Memory B cell (primary cell): ENCODE results near the gene CLDN8.

Experiments used
- ATAC-seq: fragments of 150-1000 bp; cut with Tn5 transposase; 2 replicates; pipeline ENCODE4 v1.10.0; 2021; ENCODE audit warnings: low read depth, mild to moderate bottlenecking, moderate library complexity
- DNase-seq, 2 donors: peaks; one replicate each; pipeline ENCODE4 v3.0.0; 2022; ENCODE audit warnings: low spot score in 2 of 2
- H3K27ac Mint-ChIP-seq: one replicate; pipeline ENCODE4 v1.8.0; 2022; ENCODE audit warnings: mild to moderate bottlenecking, moderate library complexity, mixed read lengths
- H3K27me3 Mint-ChIP-seq: one replicate; pipeline ENCODE4 v1.8.0; 2022; ENCODE audit warnings: mixed read lengths
- H3K36me3 Mint-ChIP-seq: one replicate; pipeline ENCODE4 v1.8.0; 2022; ENCODE audit warnings: mild to moderate bottlenecking, mixed read lengths
- H3K4me1 Mint-ChIP-seq: one replicate; pipeline ENCODE4 v1.8.0; 2022; ENCODE audit warnings: mixed read lengths
- H3K4me3 Mint-ChIP-seq: one replicate; pipeline ENCODE4 v1.8.0; 2022; ENCODE audit warnings: mild to moderate bottlenecking, moderate library complexity, mixed read lengths
- H3K9me3 Mint-ChIP-seq: one replicate; pipeline ENCODE4 v1.8.0; 2022; ENCODE audit warnings: mixed read lengths

CLDN8 gene

DNA sequence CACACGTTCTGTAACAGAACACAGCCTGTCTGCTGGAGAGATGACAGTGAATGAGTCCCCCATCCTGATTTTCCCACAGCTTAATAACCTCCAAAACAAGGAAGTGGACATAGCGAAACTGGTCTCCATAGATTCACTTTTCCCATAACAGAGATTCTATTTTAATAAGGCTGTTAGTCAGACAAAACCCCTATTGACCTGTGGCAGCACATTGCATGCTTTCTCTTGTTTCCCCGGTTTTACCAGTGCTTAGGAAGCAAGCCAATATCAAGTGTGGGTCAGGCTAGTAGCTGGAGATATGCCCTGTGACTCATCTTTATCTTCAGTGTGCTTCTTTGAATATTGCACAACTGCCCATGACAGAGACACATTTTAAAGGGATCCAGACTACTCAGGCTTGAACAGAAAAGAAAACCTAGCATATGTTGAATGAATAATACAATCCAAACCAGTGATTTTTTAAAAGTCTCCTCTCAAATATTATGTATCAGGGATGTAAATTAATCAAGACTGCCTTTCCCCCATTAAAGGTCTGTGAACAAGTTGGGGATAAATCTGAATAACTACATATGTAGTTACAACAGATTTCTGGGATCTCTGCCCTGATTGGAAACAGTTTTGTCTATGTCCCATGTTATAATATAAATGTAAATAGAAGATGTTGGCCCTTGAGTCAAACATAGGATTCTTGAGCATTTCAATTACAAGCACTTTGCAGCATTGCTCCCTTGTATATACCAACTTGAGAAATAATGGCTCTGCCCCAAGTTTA is 11.9 kb upstream of the CLDN8 start:
- Mint-ChIP-seq H3K4me3 (no peak overlapping the region), H3K4me1 (no peaks in the 10 kb centered on the region)
- no peak for DNase-seq

DNA sequence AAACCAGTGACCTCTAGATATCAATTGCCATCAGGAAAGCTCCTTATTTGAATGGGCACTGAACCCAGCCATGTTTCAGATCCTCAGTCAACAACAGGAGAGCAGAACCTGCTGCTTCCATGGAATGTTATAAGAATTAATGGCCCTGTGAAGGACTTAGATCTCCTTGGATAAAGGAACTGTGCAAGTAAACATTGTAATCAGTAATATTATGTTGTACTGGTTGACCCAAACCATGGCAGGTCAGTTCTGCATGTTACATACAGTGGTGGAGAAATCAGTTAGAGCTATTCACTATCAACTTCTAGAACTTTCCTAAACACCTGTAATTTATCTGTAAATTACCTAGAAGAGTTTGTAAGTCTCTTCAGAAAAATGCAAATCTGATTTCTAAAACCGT is 11.2 kb upstream of the CLDN8 start:
- no peak for ATAC-seq
- H3K4me1 Mint-ChIP-seq = no peaks in the 10 kb centered on the region
- no peak overlapping the region for H3K27ac Mint-ChIP-seq
- peaks cover 2% of the 10 kb centered on the region for H3K9me3 Mint-ChIP-seq
- DNase-seq = no peak
- H3K27me3 Mint-ChIP-seq = no peaks in the 10 kb centered on the region
- H3K36me3 Mint-ChIP-seq = no peaks in the 10 kb centered on the region
- no peak overlapping the region for H3K4me3 Mint-ChIP-seq

More for the DNA sequence above, 11.9 kb upstream of the CLDN8 start:
- peaks cover 2% of the 10 kb centered on the region for H3K9me3 Mint-ChIP-seq
- ATAC-seq = no peak
- no peak overlapping the region for H3K27ac Mint-ChIP-seq
- no peaks in the 10 kb centered on the region for H3K27me3 Mint-ChIP-seq
- H3K36me3 Mint-ChIP-seq = no peaks in the 10 kb centered on the region

DNA sequence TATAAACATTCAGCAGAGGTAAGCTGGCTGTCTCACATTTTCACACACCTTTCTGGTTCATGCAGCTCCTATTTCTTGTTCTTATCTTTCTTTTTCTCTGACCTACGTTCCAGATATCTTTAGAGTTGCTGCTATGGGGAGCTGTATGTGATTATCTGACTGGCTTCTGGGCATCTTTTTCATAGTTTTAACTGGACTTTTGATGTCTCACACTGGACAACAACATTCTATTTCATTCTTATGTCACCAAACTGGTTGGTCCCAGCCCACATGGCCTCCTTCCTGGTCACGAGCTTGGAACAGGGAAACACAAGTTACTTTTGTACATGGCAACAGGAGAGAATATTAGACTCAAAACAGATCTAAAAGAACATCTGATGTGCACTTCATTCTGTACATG is 7.7 kb upstream of the CLDN8 start:
- H3K36me3 Mint-ChIP-seq = no peaks in the 10 kb centered on the region

DNA sequence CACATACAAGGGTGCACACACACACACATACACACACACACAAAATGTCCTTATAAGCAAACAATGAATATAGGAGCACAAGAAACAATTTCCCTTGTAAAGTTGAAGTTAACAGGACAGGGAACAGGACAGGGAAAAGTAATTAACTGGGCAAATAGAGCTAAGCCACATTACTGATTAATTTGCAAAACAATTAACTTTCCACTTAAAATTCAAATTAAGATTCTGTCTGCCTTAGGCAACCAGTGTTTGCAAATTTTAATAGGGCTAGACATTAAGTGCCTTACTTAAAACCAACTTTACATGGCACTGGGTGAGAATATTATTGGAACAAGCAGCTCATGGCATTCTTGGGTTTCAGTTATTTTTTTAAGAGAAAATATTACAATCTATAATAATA is 6.8 kb upstream of the CLDN8 start:
- no peak overlapping the region for H3K4me3 Mint-ChIP-seq
- H3K9me3 Mint-ChIP-seq = no peaks in the 10 kb centered on the region

More for the DNA sequence above, 7.7 kb upstream of the CLDN8 start:
- no peak for DNase-seq
- Mint-ChIP-seq H3K9me3 (no peaks in the 10 kb centered on the region), H3K27me3 (no peaks in the 10 kb centered on the region), H3K27ac (no peak overlapping the region), H3K4me3 (no peak overlapping the region), H3K4me1 (no peaks in the 10 kb centered on the region)
- ATAC-seq = no peak

DNA sequence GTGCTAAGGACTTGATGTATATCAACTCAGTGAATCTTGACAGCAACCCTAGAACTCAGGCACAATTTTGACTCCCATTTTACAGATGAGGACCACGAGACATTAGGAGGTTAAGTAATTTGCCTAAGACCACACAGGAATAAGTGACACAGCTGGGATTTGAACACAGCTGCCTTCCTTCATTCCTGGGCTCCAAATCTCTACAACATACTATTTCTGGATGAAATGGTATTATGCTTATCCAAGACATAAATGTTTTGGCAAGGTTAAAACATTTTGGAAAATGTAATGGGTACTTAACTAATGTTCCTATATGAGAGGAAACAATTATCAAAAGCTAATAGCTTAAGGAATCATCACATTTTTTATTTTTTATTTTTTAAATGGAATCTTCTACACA is 4.8 kb downstream of the CLDN8 start:
- Mint-ChIP-seq H3K9me3 (peaks cover 2% of the 10 kb centered on the region), H3K36me3 (no peaks in the 10 kb centered on the region), H3K4me3 (no peak overlapping the region), H3K4me1 (no peaks in the 10 kb centered on the region), H3K27me3 (no peaks in the 10 kb centered on the region), H3K27ac (no peak overlapping the region)
- ATAC-seq (no peak), DNase-seq (no peak)

More for the DNA sequence above, 6.8 kb upstream of the CLDN8 start:
- no peak for ATAC-seq
- DNase-seq = no peak
- Mint-ChIP-seq H3K27me3 (no peaks in the 10 kb centered on the region), H3K27ac (no peak overlapping the region), H3K4me1 (no peaks in the 10 kb centered on the region), H3K36me3 (no peaks in the 10 kb centered on the region)

DNA sequence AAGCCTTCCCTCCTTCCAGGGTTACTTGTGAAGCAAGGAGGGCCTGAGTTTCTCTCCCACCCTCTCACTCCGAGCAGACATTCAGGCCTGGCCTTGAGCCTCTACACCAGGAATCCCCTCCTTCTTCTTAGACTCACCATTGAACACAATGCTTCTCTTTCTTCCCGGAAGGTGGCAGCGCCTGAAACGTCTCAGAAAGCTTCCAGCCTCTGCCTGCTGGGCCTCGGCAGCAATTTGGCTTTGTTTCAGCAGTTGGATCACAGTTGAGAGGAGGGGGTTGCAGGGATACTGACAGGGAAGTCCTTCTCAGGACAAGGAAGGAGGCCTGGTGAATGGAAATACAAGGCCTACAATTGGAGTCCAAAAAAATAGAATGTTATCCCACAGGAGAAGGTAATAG is 6.3 kb downstream of the CLDN8 start:
- no peak for ATAC-seq
- Mint-ChIP-seq H3K36me3 (no peaks in the 10 kb centered on the region), H3K27ac (no peak overlapping the region)

DNA sequence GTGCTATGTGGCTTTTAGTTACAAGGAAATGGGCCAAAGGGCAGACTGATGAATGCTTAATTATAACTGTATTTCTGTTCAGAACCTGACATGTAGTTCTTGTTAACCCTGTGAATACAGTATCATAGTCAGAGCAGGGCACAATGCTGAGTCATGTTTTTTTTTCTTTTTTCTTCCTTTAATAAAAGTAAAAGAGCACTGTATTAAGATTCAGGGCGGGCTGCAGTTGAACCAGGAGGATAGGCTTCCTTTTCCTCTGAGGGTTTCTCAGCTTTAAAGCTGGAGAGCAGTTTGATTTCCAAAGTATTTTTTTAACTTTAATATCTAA is 8.7 kb downstream of the CLDN8 start:
- DNase-seq (no peak), ATAC-seq (no peak)
- peaks cover 2% of the 10 kb centered on the region for H3K9me3 Mint-ChIP-seq
- H3K27ac Mint-ChIP-seq = no peak overlapping the region
- no peaks in the 10 kb centered on the region for H3K4me1 Mint-ChIP-seq
- H3K4me3 Mint-ChIP-seq = no peak overlapping the region
- H3K36me3 Mint-ChIP-seq = no peaks in the 10 kb centered on the region
- H3K27me3 Mint-ChIP-seq = no peaks in the 10 kb centered on the region

More for the DNA sequence above, 6.3 kb downstream of the CLDN8 start:
- Mint-ChIP-seq H3K4me3 (no peak overlapping the region), H3K4me1 (no peaks in the 10 kb centered on the region), H3K9me3 (peaks cover 2% of the 10 kb centered on the region), H3K27me3 (no peaks in the 10 kb centered on the region)
- no peak for DNase-seq

DNA sequence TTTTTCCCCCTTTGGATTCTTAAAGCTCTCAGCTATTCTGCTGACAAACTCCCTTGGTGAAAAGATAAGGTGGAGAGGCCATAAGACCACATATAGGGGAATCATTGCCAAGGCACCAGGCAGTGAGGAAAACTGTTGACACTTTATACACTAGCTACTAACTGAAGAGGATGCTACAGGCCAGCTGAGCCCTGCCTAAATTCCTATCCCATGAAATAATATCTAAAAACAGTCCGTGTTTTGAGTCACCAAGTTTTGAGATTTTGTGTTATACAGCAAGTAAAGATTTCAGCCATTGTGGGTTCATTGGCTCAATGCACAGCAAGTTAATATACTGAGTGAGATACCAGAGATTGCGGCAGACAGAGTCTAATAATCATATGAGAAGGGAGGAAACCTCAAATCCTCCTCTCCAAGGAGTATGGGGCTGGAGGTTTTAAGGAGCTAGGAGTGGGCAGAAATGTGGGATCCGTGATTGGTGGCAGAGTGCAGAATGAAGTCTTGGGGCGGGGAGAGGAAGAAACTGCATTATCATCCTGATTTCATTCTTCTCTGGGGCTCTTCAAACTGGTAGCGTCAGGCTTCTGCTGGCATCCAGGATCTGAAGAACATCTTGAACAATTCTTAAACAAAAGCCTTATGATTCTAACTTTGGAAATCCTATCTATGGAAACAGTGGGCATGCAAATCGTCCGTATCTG is 9.2 kb downstream of the CLDN8 start:
- H3K27ac Mint-ChIP-seq = no peak overlapping the region
- no peak overlapping the region for H3K4me3 Mint-ChIP-seq
- no peak for DNase-seq
- peaks cover 2% of the 10 kb centered on the region for H3K9me3 Mint-ChIP-seq
- no peaks in the 10 kb centered on the region for H3K27me3 Mint-ChIP-seq
- no peaks in the 10 kb centered on the region for H3K4me1 Mint-ChIP-seq
- no peaks in the 10 kb centered on the region for H3K36me3 Mint-ChIP-seq
- no peak for ATAC-seq

DNA sequence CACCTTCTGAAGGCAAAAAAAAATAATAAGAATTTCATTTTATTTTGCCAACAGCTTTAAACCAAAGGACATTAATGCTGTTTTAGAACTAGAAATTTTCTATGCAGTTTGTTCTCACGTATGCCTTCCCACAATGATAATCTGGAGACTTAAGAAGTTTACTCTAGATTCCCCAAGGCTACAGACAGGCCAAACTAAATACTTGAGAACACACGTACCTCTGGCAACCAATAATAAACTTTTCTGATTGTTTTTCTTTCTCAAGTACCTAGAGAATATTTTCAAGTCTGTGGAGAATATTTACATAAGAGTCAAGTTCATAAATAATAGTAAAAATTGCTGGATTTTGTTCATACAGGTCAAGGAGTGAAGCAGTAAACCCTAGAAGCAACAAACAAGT is 15.9 kb downstream of the CLDN8 start:
- no peak for ATAC-seq
- H3K36me3 Mint-ChIP-seq = no peaks in the 10 kb centered on the region
- no peak for DNase-seq
- no peaks in the 10 kb centered on the region for H3K4me1 Mint-ChIP-seq
- H3K27me3 Mint-ChIP-seq = no peaks in the 10 kb centered on the region
- peaks cover 3% of the 10 kb centered on the region for H3K9me3 Mint-ChIP-seq
- no peak overlapping the region for H3K27ac Mint-ChIP-seq
- no peak overlapping the region for H3K4me3 Mint-ChIP-seq

DNA sequence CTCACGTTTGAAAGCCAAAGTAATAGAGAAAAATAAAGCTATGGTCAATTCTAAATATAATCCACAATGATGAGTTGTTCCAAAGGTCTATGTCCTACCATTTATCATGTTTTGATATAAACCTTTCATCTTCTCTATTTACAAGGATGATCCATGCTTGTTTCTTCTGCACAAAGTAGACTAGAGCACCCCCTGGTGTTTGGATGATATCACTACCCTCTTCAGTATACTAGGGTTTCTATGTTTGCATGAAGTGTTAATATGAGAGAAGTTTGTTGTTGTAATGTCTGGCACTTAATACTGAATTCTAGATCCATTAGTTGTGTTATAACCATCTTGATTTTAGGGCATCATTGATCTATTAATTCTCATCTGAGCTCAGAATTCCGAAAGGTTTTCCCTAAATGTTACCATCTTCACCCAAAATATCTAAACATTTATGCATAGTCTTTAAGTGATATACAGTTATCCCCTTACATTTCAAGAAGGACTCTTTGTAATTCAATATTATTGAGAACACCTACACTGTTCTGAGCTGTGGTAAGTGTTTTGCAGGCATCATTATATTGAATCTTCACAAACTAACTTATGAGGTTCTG is 21.1 kb downstream of the CLDN8 start:
- Mint-ChIP-seq H3K9me3 (peaks cover 6% of the 10 kb centered on the region), H3K4me3 (no peak overlapping the region), H3K4me1 (no peaks in the 10 kb centered on the region), H3K27ac (no peak overlapping the region), H3K36me3 (no peaks in the 10 kb centered on the region), H3K27me3 (no peaks in the 10 kb centered on the region)
- no peak for DNase-seq
- no peak for ATAC-seq

DNA sequence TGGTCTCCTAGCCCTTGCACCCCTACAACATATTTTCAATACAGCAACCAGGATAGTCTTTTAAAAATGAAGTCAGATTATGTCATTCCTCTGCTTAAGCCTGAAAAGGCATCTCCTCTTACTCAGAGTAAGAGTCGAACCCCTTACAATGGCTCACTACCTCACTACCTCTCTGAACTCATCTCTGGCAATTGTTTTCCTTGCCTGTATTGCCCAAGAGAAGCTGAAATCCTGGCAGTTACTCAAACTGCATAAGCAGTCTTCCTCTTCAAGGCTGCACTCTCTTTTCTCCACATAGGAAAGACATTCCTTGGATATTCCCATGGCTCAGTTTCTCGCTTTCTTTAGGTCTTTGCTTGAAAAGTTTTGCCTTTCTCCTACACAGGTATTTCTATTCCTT is 22.7 kb downstream of the CLDN8 start:
- no peak for ATAC-seq
- no peak overlapping the region for H3K27ac Mint-ChIP-seq
- DNase-seq = no peak
- H3K4me1 Mint-ChIP-seq = no peaks in the 10 kb centered on the region
- no peak overlapping the region for H3K4me3 Mint-ChIP-seq
- H3K36me3 Mint-ChIP-seq = no peaks in the 10 kb centered on the region
- peaks cover 6% of the 10 kb centered on the region for H3K9me3 Mint-ChIP-seq
- no peaks in the 10 kb centered on the region for H3K27me3 Mint-ChIP-seq

DNA sequence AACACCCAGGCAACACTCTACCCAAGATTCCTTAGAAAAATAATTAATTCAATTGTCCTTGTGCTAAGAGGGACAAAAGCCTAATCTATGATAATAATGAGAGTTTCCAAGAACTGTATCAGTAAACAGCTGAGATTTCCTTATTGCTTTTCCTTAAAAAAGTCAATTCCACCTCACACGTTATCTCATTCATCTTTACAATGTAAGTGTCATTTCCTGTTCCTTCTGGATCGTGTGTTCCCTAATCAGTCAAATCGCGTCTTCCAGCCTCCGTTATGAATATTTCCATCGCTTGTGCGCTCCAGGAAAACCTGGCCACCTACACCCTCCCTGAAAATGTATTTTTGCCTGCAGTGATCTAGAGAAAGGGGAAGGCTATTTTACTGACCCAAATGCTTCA is 25.3 kb downstream of the CLDN8 start:
- Mint-ChIP-seq H3K27ac (no peak overlapping the region), H3K4me1 (no peaks in the 10 kb centered on the region), H3K27me3 (no peaks in the 10 kb centered on the region), H3K4me3 (no peak overlapping the region), H3K9me3 (peaks cover 11% of the 10 kb centered on the region), H3K36me3 (no peaks in the 10 kb centered on the region)
- no peak for DNase-seq
- ATAC-seq = no peak

DNA sequence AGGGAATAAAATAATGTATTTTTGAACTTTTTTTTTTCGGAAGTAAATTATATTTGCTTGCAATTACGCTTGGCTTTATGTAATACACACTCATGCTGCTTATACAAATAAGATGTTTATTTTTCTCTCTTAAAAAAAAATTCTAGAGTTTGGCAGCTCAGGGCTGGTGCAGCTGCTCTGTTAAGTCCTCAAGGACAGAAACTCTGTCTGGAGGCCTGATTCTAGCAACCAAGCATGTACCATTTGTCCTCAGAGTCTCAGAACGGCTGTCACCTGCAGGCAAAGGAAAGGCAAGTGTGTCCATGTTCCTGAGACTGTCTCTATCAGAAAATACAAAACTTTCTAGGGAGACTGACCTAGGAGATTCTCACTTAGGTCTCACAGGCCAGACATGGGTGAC is 26.1 kb downstream of the CLDN8 start:
- Mint-ChIP-seq H3K9me3 (peaks cover 11% of the 10 kb centered on the region), H3K4me3 (no peak overlapping the region), H3K4me1 (no peaks in the 10 kb centered on the region), H3K27ac (no peak overlapping the region), H3K27me3 (no peaks in the 10 kb centered on the region), H3K36me3 (no peaks in the 10 kb centered on the region)
- DNase-seq (no peak), ATAC-seq (no peak)

DNA sequence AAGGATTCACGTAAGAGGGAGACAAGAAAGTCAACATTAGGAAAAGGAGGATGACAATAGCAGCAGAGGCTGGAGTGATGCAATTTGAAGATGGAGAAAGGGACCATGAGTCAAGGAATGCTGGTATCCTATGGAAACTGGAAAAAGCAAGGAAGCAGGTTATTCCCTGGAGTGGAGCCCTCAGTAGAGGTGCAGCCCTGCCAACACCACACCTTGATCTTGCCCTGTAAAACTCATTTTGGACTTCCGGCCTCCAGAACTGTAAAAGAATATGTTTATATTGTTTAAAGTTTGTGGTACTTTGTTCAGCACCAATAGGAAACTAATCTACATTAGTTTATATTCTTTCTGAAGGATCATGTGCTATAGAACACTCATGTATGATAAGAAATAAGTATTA is 29.7 kb downstream of the CLDN8 start:
- Mint-ChIP-seq H3K4me1 (no peaks in the 10 kb centered on the region), H3K27ac (no peak overlapping the region), H3K9me3 (peaks cover 7% of the 10 kb centered on the region), H3K4me3 (no peak overlapping the region), H3K36me3 (no peaks in the 10 kb centered on the region), H3K27me3 (no peaks in the 10 kb centered on the region)
- ATAC-seq (no peak), DNase-seq (no peak)
